ENCODE results near the gene SPNS2. TPM values are rescaled to one million over a fixed set of nuclear protein-coding genes. Genes with fewer than 3 reads are reported as not detected.
A peak's percentile ranks its signal among the peaks of the same experiment; 100 is the strongest.

Gene SPNS2
- polyA plus RNA-seq, 3 donors, result 0.23 to 0.33 TPM; not detected in 1

- H3K27ac Mint-ChIP-seq, result peak overlapping the region in 1 of 7 donors; percentile 41
- no peak overlapping the region for H3K4me3 ChIP-seq (replicated peaks in 1 of 3; ENCODE audit: low read depth in 2 of 3, low read length in 3 of 3)
- no peaks in the 10 kb centered on the region for H4K20me1 ChIP-seq (ENCODE audit: insufficient read depth, low read length)
These were observed 37.1 kb downstream of the SPNS2 start for GRCh38 chr17:4535667-4536258.

DNA sequence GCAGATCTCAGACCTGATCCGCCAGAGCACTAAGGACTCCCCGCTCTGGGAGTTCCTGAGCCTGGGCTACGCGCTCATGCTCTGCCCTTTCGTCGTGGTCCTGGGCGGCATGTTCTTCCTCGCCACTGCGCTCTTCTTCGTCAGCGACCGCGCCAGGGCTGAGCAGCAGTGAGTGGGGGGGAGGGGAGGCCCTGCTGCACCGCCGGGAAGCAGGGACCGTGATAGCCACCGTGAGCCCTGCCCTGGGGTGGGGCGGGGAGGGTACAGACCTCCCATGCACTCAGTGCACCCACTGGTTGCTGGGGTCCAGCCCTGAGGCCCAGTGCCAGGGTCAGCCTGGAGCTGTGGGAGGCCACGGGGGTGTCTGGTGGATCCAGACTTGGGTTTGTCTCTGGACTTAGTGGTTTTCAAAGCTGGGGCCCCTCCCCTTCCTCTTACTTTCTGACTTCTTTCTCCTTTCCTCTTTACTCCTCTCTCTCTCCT lies 37.6 kb downstream of the SPNS2 start:
- Histone ChIP-seq H3K79me2 (ENCODE audit: insufficient read depth, low read length) (no peaks in the 10 kb centered on the region), H3K27me3 (ENCODE audit: control insufficient read depth in 2 of 2, insufficient read depth in 2 of 2, low read length in 2 of 2) (no peaks in the 10 kb centered on the region), H3K27ac (ENCODE audit: low read depth in 1 of 2, low read length in 2 of 2) (peak overlapping the region in 1 of 2 donors; percentile 58), H3K4me2 (replicated peaks; ENCODE audit: extremely low read depth, low read length, poor library complexity, severe bottlenecking) (peak overlapping the region; percentile 68), H3K9me3 (replicated peaks in 1 of 2; ENCODE audit: control insufficient read depth in 1 of 2, insufficient read depth in 1 of 2, low read length in 2 of 2) (no peaks in the 10 kb centered on the region), H3K36me3 (replicated peaks in 1 of 2; ENCODE audit: control insufficient read depth in 1 of 2, insufficient read depth in 2 of 2, low read length in 2 of 2) (peaks cover 33 to 36% of the 10 kb centered on the region in 2 donors), H3K9ac (ENCODE audit: insufficient read depth, low read length, poor library complexity, severe bottlenecking) (peak overlapping the region; percentile 51), H3K4me1 (ENCODE audit: control insufficient read depth in 1 of 2, insufficient read depth in 2 of 2, low read length in 2 of 2) (peaks cover 21 to 24% of the 10 kb centered on the region in 2 donors), H3K4me3 (replicated peaks in 1 of 3; ENCODE audit: low read depth in 2 of 3, low read length in 3 of 3) (peak overlapping the region in 2 of 3 experiments; percentile 3 to 37), H2AFZ (ENCODE audit: insufficient read depth, low read depth, low read length, poor library complexity, severe bottlenecking) (peak overlapping the region; percentile 29), H4K20me1 (ENCODE audit: insufficient read depth, low read length) (no peaks in the 10 kb centered on the region)
- H3K36me3 Mint-ChIP-seq, result peaks cover 18 to 35% of the 10 kb centered on the region in 2 donors
- intact Hi-C loops (cut with micrococcal nuclease), result no loop called here
- no peak overlapping the region for H3K27ac Mint-ChIP-seq
- H3K9me3 Mint-ChIP-seq, result no peaks in the 10 kb centered on the region
- peaks cover 8 to 13% (median 8%) of the 10 kb centered on the region in 3 donors for H3K27me3 Mint-ChIP-seq (ENCODE audit: low read depth in 3 of 3)
- H3K4me3 Mint-ChIP-seq, result peak overlapping the region; percentile 50 to 71
- no peak for TF ChIP-seq CTCF (IDR thresholded peaks at IDR 0.05)
- H3K4me1 Mint-ChIP-seq, result peaks cover 28% of the 10 kb centered on the region
- WGBS (ENCODE audit: insufficient coverage), result 56% methylated on average over 14 of the region's 19 CpGs
- peak in 2 of 3 donors; percentile 8 to 21 for DNase-seq

More at GRCh38 chr17:4535667-4536258, 37.1 kb downstream of the SPNS2 start:
- Histone ChIP-seq H3K27ac (ENCODE audit: low read depth in 1 of 2, low read length in 2 of 2) (no peak overlapping the region), H3K4me1 (ENCODE audit: control insufficient read depth in 1 of 2, insufficient read depth in 2 of 2, low read length in 2 of 2) (peaks cover 22 to 25% of the 10 kb centered on the region in 2 donors), H3K9ac (ENCODE audit: insufficient read depth, low read length, poor library complexity, severe bottlenecking) (peak overlapping the region; percentile 51), H3K36me3 (replicated peaks in 1 of 2; ENCODE audit: control insufficient read depth in 1 of 2, insufficient read depth in 2 of 2, low read length in 2 of 2) (peaks cover 29 to 31% of the 10 kb centered on the region in 2 donors), H3K9me3 (replicated peaks in 1 of 2; ENCODE audit: control insufficient read depth in 1 of 2, insufficient read depth in 1 of 2, low read length in 2 of 2) (no peaks in the 10 kb centered on the region), H3K4me2 (replicated peaks; ENCODE audit: extremely low read depth, low read length, poor library complexity, severe bottlenecking) (peak overlapping the region; percentile 68), H3K79me2 (ENCODE audit: insufficient read depth, low read length) (no peaks in the 10 kb centered on the region), H2AFZ (ENCODE audit: insufficient read depth, low read depth, low read length, poor library complexity, severe bottlenecking) (no peak overlapping the region), H3K27me3 (ENCODE audit: control insufficient read depth in 2 of 2, insufficient read depth in 2 of 2, low read length in 2 of 2) (no peaks in the 10 kb centered on the region)
- Mint-ChIP-seq H3K9me3 (no peaks in the 10 kb centered on the region), H3K4me3 (peak overlapping the region in 1 of 2 donors; percentile 71), H3K4me1 (peaks cover 31% of the 10 kb centered on the region), H3K36me3 (peaks cover 14 to 30% of the 10 kb centered on the region in 2 donors), H3K27me3 (ENCODE audit: low read depth in 3 of 3) (peaks cover 8 to 16% (median 8%) of the 10 kb centered on the region in 3 donors)
- DNase-seq, result no peak
- intact Hi-C loops (cut with micrococcal nuclease), result no loop called here
- WGBS (ENCODE audit: insufficient coverage), result 95% methylated on average over 9 of the region's 19 CpGs
- TF ChIP-seq CTCF (IDR thresholded peaks at IDR 0.05), result no peak
